DLD1 (cell line): Measurements from ENCODE around the gene ATG10.
"Not testable (repeated sequence)": the region's sequence is repeated elsewhere in the genome, so short reads cannot be mapped to it uniquely, and the experiment has no call there.

Source experiments
- in situ Hi-C: cut with HindIII; loops from 2 replicates; pipeline ENCODE4 v1.10.0; 2017; ENCODE audit warnings: low sequenced_read_pairs

ATG10 gene

DNA sequence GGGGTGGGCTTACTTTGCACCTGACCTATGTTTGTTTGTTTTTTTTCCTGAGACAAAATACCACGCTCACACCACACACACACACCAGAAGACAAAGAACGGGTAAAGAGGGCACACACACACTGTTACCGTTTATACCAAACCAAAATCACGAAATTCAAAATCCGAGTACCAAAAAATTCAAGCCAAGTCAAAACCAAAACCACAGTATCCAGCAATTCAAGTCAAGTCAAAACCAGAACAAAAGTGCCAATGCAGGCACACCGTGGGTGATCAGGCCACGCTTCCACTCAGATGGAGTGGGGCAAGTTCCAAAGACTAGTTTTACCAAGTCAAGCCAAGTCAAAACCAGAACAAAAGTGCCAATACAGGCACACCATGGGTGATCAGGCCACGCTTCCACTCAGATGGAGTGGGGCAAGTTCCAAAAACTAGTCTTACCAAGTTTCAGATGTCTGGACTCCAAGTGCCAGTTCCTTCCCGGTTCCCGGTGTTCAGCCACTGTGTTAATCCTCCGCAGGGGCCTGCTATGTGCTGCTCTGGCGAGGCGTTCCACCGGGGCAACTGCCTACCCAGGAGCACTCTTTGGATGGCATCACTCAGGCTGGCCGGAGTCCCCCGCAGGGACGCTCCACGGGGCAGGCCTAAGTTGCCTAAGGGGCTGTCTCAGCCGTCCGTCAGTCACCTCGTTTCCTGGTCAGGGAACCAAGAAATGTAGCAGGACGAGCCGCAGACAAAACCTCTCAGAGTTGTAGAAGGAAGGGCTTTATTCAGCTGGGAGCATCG lies 300.9 kb downstream of the ATG10 start:
- in situ Hi-C loops = not testable (repeated sequence)

DNA sequence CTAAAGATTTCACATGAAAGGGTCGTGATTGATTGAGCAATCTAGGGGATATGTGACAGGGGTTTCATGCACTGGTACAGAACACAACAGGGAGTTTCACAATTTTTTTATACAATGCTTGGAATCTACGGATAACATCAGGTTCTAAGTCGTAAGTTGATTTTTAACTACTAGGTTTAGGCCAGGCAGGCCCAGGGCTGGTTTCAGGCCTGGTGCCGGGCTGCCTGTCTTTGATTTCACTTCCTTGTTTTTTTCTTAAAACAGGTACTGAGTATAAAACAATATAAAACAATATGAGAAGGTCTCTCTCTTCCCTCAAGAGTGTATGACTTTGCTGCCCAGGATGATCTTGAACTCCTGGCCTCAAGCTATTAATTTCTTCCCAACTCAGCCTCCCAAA lies 301.6 kb downstream of the ATG10 start:
- in situ Hi-C loops = not testable (repeated sequence)

DNA sequence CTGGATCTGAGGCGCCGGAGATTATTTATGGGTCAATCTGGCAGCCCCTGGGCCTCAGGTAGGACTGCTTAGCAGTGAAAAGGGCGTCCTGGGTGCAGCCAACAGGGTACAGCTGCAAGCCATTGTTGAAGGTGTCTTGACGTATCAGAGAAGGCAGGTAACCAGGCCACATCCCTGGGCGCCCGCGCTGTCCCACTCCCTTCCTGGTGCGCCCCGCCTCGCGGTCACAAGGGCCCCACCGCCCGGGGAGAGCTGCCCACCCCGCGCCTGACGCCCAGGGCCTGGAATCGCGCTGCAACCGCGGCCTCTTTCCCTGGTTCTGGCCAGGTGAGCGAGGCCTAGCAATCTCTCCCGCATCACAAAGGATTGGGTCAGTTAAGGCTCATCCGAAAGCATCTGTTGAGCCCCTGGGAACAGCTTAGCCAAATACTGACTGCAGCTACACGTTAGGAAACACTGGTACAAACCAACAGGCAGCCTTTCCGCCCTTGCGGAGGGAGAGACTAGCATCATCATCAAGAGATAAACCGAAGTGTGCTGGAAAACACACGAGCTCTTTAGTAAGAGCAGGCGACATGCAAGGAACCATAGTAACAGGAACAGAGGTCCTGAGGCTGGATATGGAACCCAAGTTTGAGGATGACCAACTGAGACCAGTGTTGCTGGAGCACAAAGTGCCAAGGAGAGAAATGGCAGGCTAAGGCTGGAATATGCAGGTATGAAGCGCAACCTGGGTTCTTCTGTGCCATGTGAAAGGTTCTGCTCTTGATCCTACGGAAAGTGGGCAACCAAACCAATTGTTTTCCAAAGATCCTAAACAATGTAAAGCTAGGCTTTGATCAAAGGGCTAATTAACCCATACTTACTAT lies 302.8 kb downstream of the ATG10 start:
- in situ Hi-C loops = no loop called here

DNA sequence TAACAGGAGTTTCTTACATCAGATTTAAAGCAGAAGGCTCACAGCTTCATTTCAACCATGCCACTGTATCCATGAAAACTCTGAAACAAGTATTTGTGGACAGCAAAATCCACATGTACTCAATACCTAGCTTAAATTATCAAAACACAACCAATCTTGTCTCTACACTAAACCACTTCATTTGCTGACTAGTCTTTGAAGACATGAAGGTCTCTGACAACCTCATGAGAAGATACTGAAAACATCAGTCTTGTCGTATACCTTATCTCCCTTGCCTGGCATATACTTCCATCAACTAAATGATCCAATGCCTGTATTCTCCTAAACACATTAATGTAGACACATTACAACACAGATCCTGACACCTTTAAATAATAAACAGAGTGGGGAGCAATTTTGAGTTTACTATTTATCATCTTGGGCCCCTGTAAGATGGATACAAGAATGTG lies 303.4 kb downstream of the ATG10 start:
- in situ Hi-C loops = no loop called here

DNA sequence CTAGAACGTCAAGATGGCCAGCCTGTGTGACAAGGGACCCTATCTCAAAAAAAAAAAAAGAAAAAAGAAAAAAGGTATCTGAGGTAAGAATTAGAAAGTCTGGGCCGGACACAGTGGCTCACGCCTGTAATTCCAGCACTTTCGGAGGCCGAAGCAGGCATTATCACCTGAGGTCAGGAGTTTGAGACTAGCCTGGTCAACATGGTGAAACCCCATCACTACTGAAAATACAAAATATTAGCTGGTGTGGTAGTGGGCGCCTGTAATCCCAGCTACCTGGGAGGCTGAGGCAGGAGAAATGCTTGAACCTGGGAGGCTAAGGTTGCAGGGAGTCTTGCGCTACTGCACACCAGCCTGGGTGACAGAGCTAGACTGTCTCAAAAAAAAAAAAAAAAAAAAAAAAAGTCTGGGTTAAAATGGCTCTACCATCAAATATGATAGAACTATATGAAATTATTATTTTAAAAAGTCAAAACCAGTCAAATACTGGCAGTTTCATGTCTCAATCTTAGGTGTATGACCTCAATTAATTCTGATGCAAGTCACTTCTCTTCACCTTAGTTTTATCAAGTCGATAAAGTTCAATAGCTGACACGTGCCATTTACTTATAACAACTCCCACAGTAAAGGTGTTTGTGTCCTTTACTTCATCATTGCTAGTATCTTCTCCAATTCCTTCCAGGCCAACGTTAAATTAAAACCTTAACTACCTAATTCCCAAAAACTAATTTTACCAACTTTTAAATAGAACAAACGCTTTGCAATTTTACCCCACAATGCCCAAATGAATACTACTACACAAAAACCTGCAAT lies 305.2 kb downstream of the ATG10 start:
- in situ Hi-C loops = no loop called here

DNA sequence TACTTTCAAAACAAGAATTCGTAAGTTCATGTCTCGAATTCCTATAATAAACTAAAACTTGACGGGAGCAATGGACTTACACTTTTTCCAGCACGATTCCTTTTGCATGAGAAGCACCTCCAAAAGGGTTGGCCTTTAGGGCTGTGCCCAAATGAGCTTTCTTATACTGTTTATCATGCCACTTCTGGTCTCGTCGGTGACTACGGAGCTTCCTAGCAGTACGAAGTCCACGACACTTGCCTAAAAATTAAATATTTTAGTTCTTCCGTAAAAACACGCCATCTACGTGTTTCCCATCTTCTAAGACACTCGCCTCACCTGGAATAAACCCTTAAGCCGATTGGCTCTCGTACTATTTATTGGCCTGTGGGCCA lies 305.8 kb downstream of the ATG10 start:
- in situ Hi-C loops = no loop called here

DNA sequence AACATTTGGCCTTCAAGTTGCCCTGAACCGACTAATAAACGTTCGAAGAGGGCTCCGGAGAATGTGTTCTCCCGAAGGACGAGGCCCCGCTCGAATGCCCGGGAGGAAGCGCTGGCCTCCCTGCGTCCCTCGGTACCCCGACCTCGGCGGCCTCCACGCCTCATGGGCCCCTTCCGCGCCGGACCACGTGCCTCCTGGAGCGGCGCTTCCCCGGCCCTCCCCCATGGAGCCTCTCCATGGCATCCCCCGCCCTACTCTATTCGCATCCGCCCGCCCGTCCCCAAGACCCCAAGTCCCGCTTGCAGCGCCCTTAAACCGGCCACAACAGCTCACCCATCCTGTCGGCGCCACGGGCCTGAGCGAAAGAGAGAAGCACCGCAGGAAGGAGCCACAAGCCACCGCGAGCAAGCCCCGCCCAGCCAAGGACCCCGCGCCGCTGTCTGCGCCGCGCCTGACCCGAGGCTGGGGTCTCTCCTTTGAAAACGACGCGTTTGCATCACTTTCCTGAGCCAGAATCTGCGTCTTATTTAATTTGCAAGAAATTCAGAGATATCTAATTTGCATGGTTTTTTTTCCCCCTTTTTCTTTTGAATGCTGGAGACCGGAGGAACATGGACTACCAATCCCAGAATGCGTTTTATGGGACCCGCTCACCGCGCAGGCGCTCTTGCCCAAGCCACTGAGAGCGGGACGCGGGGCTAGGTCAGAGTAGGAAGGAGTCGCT lies 306.3 kb downstream of the ATG10 start, which contains the start of gene RPS23:
RPS23 (minus strand) TSS at position 368 of the 724 bp plus-strand sequence; CDS start at position 337, 31 bp downstream.
- in situ Hi-C loops = no loop called here

DNA sequence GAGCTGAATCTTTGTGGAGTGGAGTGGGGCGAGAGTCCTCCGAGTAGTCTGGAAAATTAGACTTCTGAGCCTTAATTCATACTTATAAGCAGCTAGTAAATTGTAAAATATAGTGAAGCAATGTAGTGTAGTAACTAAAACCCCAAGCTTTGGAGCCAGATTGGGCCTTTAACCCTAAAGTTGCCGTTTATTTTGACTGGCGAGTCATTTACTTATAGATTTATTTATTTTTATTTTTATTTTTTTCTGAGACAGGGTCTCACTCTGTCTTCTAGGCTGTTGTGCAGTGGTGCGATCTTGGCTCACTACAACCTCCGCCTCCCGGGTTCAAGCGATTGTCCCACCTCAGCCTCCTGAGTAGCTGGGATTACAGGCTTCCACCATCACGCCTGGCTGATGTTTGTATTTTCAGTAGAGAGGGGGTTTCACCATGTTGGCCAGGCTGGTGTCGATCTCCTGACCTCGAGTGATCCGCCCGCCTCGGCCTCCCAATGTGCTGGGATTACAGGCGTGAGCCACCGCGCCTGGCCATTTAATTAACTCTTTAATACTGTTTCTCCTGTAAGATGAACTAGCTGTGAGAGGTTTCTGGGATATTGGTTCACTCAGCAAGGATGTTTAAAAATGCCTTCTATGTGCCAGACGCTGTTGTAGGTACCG lies 307.0 kb downstream of the ATG10 start:
- in situ Hi-C loops = no loop called here

DNA sequence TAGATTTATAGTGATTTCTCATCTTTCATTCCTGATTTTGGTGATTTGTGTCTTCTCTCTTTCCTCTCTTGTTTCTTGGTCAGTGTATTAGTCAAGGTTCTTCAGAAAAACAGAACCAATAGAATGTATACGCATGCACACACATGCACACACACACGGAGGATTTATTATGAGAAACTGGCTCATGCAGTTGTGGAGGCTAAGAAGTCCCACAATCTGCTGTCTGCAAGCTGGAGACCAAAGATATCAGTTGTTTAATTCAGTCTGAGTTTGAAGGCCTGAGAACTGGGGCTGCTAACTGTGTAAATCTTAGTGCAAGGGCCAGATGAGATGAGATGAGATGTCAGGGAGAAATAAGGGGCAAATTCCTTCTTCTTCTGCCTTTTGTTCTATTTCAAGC lies 312.1 kb downstream of the ATG10 start:
- in situ Hi-C loops = no loop called here

DNA sequence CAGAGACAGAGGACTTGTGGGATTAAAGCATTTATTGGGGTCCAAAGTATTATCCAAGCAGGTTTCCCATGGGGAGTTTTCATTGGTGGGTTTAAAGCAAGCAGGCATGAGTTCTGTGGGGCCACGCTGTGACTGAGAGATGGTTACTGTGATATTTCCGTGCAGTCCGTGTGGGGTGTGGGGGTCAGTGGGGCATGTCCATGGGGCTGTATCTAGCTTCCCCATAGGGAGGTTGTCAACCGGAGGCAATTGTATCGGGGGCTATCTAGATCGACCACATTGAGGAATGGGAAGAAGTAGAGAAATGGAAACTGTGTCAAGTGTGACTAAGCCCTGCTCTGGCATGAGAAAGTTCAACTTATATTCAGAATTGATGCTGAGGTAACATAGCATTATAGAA lies 313.4 kb downstream of the ATG10 start:
- in situ Hi-C loops = no loop called here

DNA sequence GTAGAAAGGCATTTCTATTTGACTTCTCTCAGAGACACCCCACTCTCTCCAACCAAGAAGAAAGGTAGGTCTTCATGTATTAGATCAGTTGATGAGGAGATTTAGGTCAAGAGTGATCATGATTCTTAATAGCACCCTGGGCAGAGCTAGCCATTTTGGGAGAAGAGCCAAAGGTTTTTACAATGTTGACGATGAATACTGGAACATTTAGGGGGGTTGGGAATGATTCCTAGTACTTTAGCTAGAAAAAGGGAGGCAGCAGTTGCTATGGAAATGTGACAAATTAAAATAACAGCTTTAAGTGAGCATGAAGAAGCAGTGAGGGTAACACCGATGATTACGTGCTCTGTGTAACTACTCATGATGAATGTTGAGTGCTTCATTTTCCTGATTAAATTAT lies 315.8 kb downstream of the ATG10 start:
- in situ Hi-C loops = no loop called here

DNA sequence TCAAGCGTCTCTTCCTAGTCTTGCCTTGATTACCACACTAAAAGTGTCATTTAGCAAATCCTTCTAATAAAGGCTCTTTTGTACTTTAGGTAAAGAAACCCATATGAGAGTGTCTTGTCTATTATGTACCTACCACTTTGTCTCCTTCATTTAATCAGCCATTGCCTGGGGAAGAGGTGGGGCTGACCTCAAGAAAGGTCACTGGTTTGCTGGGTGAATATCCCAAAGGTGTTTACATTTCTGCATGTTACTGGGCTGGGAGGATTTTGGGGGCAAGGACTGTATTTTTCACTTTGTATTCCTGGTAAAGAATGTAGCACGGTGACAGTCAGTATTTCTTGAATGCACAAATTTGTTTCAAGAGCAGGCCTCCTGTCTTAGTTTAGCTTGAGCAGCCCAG lies 318.2 kb downstream of the ATG10 start:
- in situ Hi-C loops = no loop called here

DNA sequence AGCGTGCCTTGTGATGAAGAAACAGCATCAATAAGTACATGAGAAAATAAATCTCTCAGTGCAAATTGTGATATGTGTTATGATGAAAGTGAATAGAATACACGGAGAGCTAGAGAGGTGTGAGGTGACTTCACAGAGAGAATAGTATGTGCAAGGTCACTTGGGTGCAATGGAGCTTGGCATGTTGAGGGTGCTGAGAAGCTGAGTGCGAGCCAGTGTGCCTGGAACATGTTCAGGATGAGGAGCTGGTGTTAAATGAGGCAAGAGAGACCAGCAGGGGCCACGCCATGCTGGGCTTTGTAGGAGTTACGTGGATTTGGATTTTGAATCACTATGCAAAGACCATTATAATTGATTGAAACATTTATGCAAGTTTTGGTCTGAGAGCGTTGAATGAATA lies 319.1 kb downstream of the ATG10 start:
- in situ Hi-C loops = no loop called here

DNA sequence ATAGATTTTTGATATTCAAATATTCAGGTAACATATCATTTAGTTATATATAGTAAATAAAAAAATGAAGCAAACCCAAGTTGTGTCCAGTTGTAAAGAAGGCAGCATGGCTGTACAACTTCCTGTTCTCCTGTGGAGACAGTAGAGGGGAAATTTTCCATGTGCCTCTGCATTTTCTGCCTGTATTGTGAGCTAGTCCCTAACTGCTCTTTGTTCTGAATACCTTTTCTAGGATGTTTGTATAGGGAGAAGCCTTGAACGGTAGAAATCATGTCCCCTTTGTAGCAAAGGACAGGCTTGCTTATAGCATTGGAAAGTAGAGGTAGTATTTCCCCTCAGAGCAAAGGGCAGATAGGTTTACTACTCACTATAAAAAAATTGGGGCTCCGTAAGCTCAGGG lies 319.6 kb downstream of the ATG10 start:
- in situ Hi-C loops = no loop called here

DNA sequence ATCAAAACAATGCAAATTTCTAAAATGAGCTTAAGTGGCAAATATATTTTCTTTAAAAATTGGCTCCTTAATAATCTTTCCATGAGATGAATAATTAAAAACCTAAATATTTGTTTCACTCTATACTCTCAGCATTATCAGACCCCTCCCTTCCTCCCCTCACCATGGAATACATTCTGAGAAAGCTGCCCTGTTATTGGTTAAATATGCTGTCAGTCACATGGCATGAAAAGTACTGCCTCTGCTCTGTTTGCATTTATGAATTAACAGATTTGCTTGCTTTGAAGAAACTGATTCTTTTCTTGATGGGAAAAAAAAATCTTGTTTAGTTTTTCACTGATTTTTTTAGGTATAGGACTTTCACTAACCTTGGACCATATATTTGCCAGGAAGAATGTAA lies 323.3 kb downstream of the ATG10 start:
- in situ Hi-C loops = no loop called here

DNA sequence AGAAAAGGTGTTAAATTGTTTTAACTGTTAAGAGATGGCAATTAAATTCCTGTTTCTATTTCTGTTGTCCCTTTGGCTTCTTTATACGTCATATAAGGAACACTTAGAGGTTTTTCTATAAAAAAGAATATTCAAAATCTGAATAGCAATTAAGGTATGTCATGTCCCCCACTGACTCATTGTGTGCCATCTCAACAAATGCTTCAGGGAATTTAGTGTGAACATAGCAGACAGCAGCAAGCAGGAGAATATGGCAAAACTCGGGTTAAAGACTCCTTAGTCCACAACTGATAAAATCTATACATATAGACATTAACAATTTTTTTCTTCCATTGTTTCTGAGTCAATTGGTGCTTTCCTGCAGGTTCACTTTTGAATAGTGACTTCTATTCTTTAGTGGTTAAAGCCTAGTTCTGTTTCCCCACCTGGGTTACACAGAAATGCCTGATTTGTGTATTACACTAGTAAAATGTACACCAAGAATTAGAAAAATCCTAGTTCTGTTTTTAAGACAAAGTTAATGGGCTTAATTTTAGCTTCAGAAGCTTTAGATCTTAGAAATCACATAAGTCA lies 324.2 kb downstream of the ATG10 start:
- in situ Hi-C loops = no loop called here

DNA sequence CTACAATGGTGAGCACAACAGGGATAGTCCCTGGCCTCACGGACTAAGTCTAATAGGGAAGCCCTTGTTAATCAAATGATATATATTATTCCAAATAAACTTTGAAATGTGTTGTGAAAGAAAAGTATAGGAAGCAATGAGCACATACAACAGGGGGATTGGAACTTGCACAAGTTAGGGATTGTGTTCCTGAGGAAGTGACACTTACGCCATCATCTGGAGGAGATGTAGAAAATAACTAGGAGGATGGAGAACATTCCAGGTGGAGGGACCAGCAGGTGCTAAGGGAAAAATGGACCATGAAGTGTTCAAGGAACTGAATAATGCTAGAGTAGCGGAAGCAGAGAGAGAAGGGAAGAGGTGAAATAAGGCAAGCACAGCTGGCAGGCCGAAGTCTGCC lies 325.1 kb downstream of the ATG10 start:
- in situ Hi-C loops = no loop called here

DNA sequence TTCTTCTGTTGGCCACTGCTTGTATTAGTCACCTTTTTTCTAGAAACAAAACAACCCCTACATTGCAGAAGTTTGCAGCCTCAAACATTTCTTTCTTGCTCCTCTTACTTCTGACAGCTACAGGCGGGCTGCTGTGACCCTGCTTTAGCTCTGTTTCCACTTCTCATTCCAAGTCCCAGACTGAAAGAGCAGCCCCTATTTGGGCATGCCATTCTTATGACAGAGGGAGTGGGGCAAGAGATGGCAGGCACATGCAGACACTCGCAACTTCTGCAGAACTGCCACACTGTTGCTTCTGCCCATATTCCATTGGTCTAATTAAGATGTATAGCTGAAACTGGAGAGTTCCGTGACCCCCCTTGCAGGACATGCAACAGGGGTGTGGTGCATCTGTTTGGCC lies 325.9 kb downstream of the ATG10 start:
- in situ Hi-C loops = no loop called here

DNA sequence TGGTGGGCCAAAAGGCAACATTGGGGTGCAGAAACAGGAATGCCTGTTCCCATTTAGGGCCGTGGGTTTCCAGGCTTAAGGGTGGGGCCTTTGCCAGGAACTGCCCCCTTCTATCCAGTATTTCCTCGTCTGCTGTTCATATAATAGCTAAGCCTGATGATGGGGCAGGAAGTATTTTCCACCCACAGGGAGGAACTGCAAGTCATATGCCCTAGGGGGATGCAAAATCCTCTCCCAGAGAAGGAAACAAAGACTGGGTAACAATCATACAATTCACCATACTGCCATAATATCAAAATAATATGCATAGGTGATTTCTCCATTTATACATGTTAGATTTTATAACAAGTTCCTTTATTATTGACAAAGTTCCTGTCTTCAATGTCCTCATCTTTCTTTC lies 326.8 kb downstream of the ATG10 start:
- in situ Hi-C loops = no loop called here

DNA sequence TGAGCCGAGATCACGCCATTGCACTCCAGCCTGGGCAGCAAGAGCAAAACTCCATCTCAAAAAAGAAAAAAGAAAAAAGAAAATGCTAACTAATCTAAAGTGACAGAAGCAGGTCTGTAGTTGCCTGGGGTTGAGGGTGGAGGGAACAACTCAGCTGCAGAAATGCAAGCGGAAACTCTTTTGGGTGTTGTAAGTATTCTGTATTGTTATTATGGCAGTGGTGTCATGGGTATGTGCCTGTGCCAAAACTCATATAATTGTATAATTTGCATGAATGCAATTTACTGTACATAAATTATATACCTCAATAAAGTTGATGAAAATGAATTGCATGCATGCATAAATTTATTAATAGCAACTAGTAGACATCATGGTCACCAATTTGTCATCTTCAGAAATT lies 329.4 kb downstream of the ATG10 start:
- in situ Hi-C loops = no loop called here
